ENCODE measurements around the gene PRDM2.

Gene PRDM2

DNA sequence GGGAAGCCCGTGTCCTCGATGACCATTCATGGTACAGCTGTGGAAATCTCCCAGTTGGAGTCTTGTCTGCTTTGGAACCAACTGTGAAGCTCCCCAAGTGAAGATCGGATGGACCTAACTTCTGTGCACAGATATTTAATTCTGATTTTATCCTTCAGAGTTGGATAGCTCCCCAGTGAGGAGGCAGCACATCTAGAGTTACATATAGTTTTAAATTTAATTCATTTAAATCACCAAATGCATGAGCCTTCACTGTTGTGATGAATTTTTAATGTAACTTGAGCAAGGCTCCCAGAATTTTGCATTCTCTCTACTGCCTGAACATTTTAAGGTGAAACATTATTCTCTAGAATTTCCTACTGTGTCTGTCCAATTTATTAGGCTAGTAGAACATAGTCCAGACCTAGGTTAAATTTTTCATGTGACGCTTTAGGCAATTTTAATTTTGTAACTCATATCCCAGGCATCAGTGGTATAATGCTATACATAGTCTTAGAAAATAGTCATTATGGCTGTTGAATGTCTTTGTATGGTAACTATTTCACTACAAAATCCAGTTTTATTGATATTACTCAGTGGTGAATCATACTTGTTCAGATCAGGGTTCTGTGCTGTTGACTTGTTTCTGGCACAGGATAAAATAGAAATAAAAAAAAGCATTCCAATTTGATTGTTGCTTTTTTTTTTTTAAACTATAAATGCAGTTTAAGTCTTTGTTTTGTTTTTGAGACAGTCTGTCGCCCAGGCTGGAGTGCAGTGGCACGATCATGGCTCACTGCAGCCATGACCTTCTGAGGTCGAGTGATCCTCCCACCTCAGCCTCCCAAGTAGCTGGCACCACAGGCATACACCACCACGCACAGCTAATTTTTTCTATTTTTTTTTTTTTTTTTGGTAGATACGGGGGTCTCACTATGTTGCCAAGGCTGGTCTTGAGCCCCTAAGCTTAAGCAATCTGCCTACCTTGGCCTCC, 66.9 kb downstream of the PRDM2 start:
- DNase-seq (ENCODE audit: low spot score): no peak

DNA sequence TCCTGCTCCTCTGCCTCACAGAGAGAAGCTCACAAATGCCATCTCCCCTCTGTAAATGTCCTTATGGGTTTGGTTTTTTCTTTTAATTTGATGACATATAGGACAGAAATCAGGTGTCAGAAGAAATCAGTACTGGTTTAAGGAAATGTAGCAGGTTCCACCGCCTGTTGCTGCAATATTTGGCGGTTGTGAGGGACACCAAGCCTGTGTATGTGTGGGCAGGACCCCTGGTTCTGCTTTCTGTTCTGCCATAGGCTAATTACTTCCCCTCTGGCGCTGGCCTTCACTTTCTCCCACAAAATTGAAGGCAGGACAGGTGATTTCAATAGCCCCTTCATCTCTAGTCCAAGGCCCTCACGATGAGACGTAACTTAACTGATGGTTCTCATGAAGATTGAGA, 69.2 kb downstream of the PRDM2 start:
- DNase-seq (ENCODE audit: low spot score): no peak

DNA sequence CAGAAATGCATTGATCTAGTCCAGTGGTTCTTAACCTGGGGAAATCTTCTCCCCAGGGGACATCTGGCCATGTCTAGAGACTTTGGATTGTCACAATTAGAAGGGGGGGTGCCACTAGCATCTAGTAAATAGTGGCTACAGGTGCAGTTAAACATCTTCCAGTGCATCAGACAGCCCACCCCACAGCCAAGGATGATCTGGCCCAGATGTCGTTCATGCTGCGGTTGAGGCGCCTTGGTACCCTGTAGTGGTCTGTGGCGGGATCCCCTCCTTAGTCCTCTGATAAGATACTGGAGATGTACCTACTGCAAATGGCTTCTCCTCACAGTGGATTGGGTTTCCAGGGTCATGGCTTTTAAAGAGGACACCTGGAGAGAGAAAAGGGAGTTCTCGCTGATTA, 69.8 kb downstream of the PRDM2 start:
- no peak for DNase-seq (ENCODE audit: low spot score)

DNA sequence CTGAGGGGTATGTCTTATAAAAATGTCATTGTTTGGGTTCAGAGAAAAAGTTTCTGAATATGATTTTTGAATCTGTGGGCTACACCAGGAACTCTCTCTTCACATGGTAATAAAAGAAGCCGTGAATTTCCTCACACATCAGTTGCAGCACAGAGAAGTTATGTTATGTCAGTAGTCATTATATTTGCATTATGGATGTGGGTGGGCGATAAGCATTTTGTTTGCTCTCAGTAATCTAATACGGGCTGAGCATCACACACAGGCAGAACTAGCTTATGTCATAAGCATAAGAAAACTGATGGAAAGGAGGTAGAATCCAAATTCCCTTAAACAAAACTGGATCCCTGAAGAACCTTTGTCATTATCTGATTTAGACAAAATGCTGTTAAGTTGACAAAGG, 70.8 kb downstream of the PRDM2 start:
- DNase-seq (ENCODE audit: low spot score): no peak

DNA sequence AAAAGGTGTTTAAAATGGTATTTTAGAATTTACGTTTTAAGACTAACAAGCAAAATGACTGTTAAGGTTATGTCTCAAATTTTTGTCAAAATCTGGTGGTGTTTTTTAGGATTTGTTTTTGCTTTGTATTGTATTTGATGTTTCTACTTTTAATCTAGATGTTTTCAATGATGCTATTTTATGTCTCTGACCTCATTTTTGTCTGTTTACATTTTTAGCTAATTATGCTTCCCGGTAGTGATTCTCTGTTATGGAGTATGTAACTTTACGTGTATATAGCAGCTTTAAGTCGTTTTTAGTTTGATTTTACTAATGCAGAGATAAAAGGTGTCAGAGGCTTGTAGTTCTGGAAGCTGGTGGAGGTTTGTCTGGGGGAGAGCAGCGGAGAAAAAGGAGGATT, 71.8 kb downstream of the PRDM2 start:
- no peak for DNase-seq (ENCODE audit: low spot score)

DNA sequence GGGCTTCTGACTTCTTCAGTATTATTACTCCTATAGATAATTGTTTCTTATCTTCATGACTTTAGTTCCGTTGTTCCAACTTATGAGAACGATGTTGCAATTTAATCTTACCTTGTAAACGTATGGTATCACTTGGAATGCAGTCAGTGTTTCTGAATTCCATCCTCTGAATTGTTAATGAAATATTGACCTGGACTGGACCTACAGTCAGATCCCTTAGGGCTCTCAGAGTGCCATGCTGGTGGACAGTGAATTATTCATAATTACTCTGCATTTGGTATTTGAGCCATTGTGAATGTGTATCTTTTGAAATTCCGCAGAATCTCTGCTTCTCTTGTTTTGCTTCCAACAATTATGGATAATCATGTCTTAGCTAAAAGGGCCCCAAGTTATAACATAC, 72.3 kb downstream of the PRDM2 start:
- no peak for DNase-seq (ENCODE audit: low spot score)

DNA sequence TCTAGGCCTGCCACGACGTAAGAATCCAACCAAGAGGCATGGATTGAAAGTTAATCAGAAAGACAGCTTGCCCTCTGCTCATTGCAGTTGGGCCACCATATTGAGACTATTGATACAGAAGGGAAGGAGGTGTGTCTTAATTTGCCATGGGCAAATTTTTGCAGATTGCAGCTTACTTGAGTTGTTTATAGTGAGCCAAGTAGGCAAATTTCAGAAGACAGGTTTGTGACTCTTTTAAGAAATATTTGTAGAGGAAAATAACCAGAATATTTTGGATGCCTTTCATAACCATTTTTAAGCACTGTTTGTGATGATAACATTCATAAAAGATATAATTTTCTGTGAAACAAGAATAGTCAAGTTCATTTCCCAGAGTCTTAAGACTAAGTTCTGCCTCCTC, 74.1 kb downstream of the PRDM2 start:
- no peak for DNase-seq (ENCODE audit: low spot score)

DNA sequence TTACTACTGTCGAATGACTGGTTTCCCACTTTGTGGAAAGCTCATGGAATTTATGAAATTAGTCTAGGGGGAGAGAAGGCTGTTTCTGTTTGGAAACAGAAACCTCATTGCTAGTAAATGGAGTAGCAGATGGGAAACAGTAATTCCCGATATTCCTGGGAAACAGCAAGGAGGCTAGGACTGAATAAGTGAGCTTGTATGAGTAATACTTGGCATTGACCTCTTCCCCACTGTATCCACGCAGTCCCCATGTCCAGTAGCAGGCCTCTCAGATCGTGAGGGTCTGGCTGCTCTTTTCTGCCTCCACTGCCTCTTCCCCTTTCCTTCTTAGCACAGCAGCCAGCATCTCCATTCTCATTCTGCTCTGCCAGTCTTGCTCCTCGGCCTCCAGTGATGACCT, 75.5 kb downstream of the PRDM2 start:
- no peak for DNase-seq (ENCODE audit: low spot score)

DNA sequence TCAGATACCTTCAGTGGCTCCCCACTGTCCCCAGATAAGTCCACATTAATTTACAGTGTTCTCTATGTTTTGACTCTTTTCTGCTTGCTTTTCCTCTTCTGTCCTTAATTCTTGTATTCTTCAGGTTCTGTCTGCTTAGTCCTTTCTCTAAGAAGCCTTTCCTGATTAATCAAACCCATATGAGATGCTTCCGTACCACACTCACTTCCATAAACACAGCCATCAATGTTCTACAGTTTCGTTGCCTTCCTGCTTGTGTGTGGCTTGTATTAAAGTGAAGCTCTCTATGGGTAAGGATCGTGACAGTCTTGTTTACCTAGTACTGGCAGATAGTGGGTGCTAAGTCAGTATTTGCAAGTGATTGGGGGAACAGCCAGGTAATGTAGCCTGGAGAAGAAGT, 75.9 kb downstream of the PRDM2 start:
- DNase-seq (ENCODE audit: low spot score): no peak

DNA sequence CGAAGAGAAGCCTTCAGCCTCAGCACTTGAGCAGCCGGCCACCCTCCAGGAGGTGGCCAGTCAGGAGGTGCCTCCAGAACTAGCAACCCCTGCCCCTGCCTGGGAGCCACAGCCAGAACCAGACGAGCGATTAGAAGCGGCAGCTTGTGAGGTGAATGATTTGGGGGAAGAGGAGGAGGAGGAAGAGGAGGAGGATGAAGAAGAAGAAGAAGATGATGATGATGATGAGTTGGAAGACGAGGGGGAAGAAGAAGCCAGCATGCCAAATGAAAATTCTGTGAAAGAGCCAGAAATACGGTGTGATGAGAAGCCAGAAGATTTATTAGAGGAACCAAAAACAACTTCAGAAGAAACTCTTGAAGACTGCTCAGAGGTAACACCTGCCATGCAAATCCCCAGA, 78.4 kb downstream of the PRDM2 start:
- no peak for DNase-seq (ENCODE audit: low spot score)

DNA sequence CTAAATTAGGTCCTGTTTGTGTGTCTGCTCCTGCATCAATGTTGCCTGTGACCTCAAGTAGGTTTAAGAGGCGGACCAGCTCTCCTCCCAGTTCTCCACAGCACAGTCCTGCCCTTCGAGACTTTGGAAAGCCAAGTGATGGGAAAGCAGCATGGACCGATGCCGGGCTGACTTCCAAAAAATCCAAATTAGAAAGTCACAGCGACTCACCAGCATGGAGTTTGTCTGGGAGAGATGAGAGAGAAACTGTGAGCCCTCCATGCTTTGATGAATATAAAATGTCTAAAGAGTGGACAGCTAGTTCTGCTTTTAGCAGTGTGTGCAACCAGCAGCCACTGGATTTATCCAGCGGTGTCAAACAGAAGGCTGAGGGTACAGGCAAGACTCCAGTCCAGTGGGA, 79.9 kb downstream of the PRDM2 start:
- no peak for DNase-seq (ENCODE audit: low spot score)

DNA sequence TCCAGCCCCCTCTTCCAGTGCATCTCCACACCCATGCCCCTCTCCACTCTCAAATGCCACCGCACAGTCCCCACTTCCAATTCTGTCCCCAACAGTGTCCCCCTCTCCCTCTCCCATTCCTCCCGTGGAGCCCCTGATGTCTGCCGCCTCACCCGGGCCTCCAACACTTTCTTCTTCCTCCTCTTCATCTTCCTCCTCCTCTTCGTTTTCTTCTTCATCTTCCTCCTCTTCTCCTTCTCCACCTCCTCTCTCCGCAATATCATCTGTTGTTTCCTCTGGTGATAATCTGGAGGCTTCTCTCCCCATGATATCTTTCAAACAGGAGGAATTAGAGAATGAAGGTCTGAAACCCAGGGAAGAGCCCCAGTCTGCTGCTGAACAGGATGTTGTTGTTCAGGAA, 80.8 kb downstream of the PRDM2 start:
- no peak for DNase-seq (ENCODE audit: low spot score)

DNA sequence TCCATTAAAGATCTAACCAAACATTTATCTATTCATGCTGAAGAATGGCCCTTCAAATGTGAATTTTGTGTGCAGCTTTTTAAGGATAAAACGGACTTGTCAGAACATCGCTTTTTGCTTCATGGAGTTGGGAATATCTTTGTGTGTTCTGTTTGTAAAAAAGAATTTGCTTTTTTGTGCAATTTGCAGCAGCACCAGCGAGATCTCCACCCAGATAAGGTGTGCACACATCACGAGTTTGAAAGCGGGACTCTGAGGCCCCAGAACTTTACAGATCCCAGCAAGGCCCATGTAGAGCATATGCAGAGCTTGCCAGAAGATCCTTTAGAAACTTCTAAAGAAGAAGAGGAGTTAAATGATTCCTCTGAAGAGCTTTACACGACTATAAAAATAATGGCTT, 81.2 kb downstream of the PRDM2 start:
- DNase-seq (ENCODE audit: low spot score): no peak

DNA sequence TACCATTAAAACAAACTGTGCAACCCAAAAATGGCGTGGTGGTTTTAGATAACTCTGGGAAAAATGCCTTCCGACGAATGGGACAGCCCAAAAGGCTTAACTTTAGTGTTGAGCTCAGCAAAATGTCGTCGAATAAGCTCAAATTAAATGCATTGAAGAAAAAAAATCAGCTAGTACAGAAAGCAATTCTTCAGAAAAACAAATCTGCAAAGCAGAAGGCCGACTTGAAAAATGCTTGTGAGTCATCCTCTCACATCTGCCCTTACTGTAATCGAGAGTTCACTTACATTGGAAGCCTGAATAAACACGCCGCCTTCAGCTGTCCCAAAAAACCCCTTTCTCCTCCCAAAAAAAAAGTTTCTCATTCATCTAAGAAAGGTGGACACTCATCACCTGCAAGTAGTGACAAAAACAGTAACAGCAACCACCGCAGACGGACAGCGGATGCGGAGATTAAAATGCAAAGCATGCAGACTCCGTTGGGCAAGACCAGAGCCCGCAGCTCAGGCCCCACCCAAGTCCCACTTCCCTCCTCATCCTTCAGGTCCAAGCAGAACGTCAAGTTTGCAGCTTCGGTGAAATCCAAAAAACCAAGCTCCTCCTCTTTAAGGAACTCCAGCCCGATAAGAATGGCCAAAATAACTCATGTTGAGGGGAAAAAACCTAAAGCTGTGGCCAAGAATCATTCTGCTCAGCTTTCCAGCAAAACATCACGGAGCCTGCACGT, 82.1 kb downstream of the PRDM2 start:
- no peak for DNase-seq (ENCODE audit: low spot score)

DNA sequence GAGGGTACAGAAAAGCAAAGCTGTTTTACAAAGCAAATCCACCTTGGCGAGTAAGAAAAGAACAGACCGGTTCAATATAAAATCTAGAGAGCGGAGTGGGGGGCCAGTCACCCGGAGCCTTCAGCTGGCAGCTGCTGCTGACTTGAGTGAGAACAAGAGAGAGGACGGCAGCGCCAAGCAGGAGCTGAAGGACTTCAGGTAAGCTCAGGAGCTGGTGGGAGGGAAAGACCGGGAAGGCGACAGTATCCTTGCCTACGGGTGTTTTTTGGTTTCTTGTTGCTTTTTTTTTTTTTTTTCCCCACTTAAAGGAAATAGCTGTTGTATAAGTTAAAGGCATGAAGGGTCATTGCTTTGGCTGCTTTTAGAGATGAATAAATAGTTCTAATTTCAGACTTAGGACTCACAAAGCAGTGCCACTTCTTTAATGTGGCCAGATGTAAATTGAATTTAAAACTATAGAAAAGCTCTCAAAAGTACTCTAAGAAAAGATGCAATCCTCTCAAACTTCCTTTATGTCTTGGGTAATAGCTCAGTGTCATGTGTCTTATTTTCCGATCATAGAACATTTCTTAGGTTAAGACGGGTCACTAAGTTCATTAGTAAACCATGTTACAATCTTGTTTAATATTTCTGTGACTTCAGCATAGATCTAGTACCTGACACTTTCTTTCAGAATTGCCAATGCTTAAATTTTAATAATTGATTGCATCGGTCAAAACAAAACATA, 82.8 kb downstream of the PRDM2 start:
- DNase-seq (ENCODE audit: low spot score): no peak

DNA sequence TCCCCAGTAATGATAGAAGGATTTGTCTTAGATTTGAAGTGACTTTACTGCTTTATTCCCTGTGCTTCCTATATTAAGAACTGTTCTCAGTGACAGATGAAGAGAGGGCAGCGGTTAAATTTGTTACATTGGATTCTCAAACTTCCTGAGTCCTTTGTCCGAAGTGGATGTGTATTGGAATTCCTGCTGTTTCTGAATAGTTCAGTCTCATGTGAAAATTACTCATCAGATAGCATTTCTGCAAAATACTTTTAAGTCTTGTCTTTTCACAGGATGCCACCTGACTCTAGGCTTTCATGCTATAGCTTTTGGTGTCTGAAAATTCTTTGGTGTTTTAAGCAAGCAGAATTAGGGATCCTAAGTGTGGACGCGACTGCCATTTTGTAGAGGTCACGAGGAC, 83.6 kb downstream of the PRDM2 start:
- DNase-seq (ENCODE audit: low spot score): no peak

DNA sequence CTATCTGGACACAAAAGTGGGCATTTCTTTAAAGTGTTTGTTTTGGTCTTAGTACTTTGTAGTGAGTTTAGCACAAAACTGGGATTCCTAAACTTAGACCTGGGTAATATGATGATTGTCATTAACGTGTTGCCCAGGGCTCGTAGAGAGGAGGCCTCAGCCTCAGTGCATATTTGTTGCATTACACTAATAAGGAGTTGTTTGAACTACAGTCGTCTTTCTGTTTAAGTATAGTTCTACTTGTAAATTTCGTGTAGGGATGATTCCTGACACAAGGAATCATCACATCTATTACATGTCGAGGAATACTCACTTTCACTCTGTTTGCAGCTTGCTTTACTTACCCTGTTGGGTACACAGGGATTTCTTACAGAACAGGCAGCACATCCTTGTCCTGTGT, 85.0 kb downstream of the PRDM2 start:
- DNase-seq (ENCODE audit: low spot score): no peak

DNA sequence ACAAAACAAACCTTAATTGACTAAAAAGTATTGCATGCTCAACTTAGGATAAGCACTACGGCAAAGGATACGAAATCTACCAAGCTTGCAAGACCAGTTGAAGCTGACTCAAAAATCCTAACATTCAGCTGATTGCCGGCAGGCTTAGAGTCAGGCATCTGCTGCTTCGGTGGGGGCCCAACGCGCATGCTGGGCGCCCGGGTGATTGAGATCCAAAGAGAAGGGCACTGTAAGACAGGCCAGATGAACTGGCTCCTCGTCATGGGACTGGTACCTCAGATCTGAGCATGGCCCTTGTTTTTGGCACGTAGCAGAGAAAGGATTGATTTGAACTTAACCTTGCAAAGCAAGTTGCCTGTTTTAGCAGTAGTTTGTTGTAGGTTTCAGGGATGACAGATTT, 86.6 kb downstream of the PRDM2 start:
- no peak for DNase-seq (ENCODE audit: low spot score)

DNA sequence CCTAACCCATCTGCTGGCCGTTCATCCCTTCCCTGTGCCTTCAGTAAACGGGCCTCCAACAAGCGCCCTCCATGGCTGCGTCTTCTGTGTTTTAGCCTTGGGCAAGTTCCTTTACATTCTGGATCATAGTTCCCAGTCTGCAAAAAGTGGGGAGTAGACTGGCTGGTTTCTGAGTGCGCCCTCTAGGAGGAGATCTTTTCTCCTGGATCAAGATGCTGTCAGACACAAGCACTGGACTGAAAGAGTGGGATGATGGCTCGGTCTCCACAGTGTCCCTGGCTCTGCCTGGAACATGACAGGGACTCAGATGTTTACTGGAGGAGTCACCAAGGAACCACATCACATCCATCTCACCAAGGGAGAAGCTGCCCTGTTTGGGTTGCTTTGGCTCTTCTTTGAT, 88.8 kb downstream of the PRDM2 start:
- DNase-seq (ENCODE audit: low spot score): no peak

DNA sequence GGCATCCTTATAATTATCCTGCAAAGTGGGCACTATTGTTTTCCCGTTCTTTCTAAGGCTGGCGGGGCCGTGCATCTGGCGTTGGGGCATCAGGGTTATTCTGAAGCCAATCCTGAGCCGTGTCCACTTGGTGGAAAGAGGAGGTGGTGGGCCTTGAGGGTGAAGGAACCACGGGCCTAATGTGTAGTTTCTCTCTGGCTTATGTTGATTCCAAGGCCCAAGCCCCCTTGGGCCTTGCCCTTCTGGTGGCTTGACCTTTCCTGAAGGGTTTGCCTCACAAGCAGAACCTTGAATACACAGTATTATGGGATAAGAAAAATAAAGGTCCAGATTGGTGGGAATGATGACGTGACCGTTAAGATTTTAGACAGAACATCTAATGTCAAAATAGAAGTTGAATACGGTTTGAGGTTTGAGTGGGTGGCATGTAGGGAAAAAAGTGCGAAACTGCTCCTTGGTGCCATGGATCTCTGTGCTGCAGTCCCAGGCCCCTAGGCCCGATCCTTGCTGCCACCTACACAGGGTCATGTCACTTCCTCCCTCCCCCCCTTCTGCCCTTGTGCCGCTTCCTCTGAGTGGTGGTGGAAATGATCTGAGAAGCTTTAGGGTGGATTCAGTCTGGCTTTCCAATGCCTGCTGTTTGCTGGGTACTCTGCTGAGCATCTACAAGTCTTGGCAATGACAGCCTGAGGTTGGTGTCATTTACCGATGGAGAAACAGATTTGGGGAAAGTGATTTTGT, 90.5 kb downstream of the PRDM2 start:
- no peak for DNase-seq (ENCODE audit: low spot score)

DNA sequence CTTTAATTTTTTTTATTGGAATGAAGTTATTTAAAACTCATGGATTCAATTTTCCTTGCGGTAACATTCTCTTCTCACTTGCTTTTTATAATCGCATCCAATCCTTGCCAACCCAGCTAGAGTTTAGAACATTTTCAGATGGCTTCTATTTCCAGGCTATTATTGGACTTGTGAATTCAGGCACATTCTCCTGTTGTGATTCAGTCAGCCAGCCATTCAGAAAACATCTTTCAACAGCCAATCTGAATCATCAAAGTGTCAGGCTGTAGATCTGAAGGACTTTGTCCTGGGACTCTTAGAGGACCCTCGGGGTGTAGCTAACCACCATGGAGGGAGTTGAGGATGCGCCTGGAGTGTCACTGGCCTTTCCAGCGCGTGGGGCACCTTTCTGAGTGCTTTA, 92.4 kb downstream of the PRDM2 start:
- DNase-seq (ENCODE audit: low spot score): no peak

DNA sequence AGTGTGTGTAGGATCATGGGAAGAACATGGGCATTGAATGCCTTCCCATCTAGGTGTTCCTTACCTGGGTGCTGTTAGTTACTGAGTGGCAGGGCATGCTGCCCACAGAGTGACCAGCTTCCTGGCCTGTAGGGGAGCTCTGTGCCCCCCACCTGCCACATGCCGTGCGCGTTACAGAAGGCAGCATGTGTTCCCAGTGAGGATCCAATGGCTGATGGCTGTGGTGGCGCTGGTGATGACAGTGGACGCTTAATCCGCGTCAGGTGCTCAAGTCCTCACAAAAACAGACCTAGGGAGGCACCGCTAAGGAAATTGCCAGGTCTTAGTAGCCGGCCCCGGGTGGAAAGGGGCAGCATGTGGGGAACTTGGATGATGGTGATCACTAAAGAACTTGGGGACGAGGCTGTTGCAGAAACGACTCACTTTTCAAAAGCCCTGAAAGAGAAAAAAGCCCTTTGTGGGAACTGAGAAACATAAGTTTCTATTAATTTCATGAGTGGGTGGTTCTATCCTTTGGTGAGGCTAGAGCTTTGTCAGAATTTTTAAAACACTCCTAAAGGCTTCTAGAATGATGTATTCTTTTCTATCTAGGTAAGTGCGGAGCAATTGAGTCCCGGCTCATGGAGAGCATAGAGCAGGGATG, 93.2 kb downstream of the PRDM2 start:
- no peak for DNase-seq (ENCODE audit: low spot score)
